Panc1 (cell line): ENCODE measurements around the gene ATP6V1B1. TPM values are rescaled to one million over a fixed set of nuclear protein-coding genes. Genes with fewer than 3 reads are reported as not detected.

Experiments used
- ATAC-seq: fragments of 200-7000 bp; cut with Tn5 transposase; 2 replicates; pipeline ENCODE4 v1.9.1; 2020; ENCODE audit warnings: mild to moderate bottlenecking, moderate library complexity
- BruUV-seq: library from RNA; stranded (reverse); fragments of 400-500 nt; replicated peaks from 2 replicates; lab custom pipeline; 2021; lab: Mats Ljungman, UMichigan
- CTCF ChIA-PET: fragments of 300-600 bp; sonication (Branson Sonifier 250); formaldehyde crosslinking; loops from one replicate; lab custom pipeline; 2022; ENCODE audit warnings: antibody characterized with exemption; lab: Charles Lee
- POLR2A ChIA-PET: fragments of 300-600 bp; sonication (Branson Sonifier 250); formaldehyde crosslinking; loops from one replicate; lab custom pipeline; 2022; ENCODE audit warnings: antibody characterized with exemption; lab: Charles Lee
- DNase-seq: peaks from one replicate; pipeline ENCODE4 v3.0.0-alpha.2; 2010; ENCODE audit warnings: low read depth, low spot score
- H3K27ac ChIP-seq: 2 replicates; pipeline ENCODE4 v1.5.1; 2011; ENCODE audit warnings: mild to moderate bottlenecking, low read length, inconsistent platforms
- H3K27me3 ChIP-seq: fragments of 200-500 bp; sonication (Bioruptor generic); 2 replicates; pipeline ENCODE4 v1.6.0; 2014; ENCODE audit warnings: low read length, inconsistent platforms; ENCODE audit not compliant: control insufficient read depth, insufficient read depth
- H3K36me3 ChIP-seq: fragments of 200-500 bp; sonication (Bioruptor generic); 2 replicates; pipeline ENCODE4 v1.5.1; 2014; ENCODE audit warnings: inconsistent platforms, mild to moderate bottlenecking, low read length, moderate library complexity; ENCODE audit not compliant: control insufficient read depth, insufficient read depth
- H3K4me1 ChIP-seq: 2 replicates; pipeline ENCODE4 v1.5.1; 2011; ENCODE audit warnings: inconsistent platforms, mild to moderate bottlenecking, low read length, moderate library complexity; ENCODE audit not compliant: control insufficient read depth, insufficient read depth
- H3K4me3 ChIP-seq, 2 experiments: 2 replicates each; pipeline ENCODE4 v1.5.1; 2011 to 2012; ENCODE audit warnings: low read depth in 2 of 2, low read length in 2 of 2, mild to moderate bottlenecking in 2 of 2, inconsistent platforms in 1 of 2, moderate library complexity in 1 of 2
- H3K9me3 ChIP-seq: fragments of 200-500 bp; sonication (Bioruptor generic); 2 replicates; pipeline ENCODE4 v1.5.1; 2014; ENCODE audit warnings: low read depth, mild to moderate bottlenecking, inconsistent platforms, low read length, moderate library complexity; ENCODE audit not compliant: control insufficient read depth, insufficient read depth
- POLR2AphosphoS5 ChIP-seq: IDR thresholded peaks from 2 replicates; pipeline ENCODE4 v1.6.1; 2012; ENCODE audit warnings: mild to moderate bottlenecking, low read depth, low read length, moderate library complexity
- REST ChIP-seq, 2 experiments: IDR thresholded peaks; 2 replicates each; pipeline ENCODE4 v1.6.1; 2011 to 2012; ENCODE audit warnings: low read depth in 2 of 2, control low read depth in 1 of 2, low read length in 1 of 2, mild to moderate bottlenecking in 1 of 2, moderate library complexity in 1 of 2; ENCODE audit not compliant: insufficient read depth in 1 of 2
- SIN3A ChIP-seq: IDR thresholded peaks from 2 replicates; pipeline ENCODE4 v1.6.1; 2012; ENCODE audit warnings: low read depth, mild to moderate bottlenecking, low read length, moderate library complexity, borderline replicate concordance; ENCODE audit not compliant: insufficient read depth
- TCF7L2 ChIP-seq: IDR thresholded peaks from 2 replicates; pipeline ENCODE4 v1.6.1; 2011; ENCODE audit warnings: mild to moderate bottlenecking, low read depth, low read length, inconsistent platforms
- in situ Hi-C: cut with HindIII; loops from 2 replicates; pipeline ENCODE4 v1.10.0; 2016; ENCODE audit warnings: low sequenced_read_pairs, low pct_unique_long_range_greater_than_20kb
- intact Hi-C: fragments of 100-400 bp; cut with micrococcal nuclease; formaldehyde crosslinking; loops from one replicate; pipeline ENCODE4 v1.10.0; 2022; ENCODE audit not compliant: unreplicated experiment
- total RNA-seq: library from RNA; stranded (reverse); gene quantifications from one replicate; pipeline ENCODE4 v1.2.1, GENCODE V29; 2021; ENCODE audit not compliant: unreplicated experiment
- TF ChIP-seq, protein P1 (sequence below): fragments of 450-650 bp; IDR thresholded peaks from 2 replicates; pipeline ENCODE4 v1.5.1; 2017; ENCODE audit warnings: mild to moderate bottlenecking

The ATP6V1B1 gene
- total RNA-seq, 1 experiment from 2014 or later, result 0.18 TPM

GRCh38 chr2:70962211-70962884 is 26.6 kb downstream of the ATP6V1B1 start:
- H3K36me3 ChIP-seq, result no peaks in the 10 kb centered on the region
- no peaks in the 10 kb centered on the region for H3K9me3 ChIP-seq
- no peak overlapping the region for H3K4me3 ChIP-seq
- ChIA-PET POLR2A (no interaction called here), CTCF (no interaction called here)
- BruUV-seq, result no TSS peak
- DNase-seq (no peak), ATAC-seq (no peak; the same call in 1 of the 2 replicates)
- TF ChIP-seq, protein P1, sequence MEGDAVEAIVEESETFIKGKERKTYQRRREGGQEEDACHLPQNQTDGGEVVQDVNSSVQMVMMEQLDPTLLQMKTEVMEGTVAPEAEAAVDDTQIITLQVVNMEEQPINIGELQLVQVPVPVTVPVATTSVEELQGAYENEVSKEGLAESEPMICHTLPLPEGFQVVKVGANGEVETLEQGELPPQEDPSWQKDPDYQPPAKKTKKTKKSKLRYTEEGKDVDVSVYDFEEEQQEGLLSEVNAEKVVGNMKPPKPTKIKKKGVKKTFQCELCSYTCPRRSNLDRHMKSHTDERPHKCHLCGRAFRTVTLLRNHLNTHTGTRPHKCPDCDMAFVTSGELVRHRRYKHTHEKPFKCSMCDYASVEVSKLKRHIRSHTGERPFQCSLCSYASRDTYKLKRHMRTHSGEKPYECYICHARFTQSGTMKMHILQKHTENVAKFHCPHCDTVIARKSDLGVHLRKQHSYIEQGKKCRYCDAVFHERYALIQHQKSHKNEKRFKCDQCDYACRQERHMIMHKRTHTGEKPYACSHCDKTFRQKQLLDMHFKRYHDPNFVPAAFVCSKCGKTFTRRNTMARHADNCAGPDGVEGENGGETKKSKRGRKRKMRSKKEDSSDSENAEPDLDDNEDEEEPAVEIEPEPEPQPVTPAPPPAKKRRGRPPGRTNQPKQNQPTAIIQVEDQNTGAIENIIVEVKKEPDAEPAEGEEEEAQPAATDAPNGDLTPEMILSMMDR, result no peak
- TF ChIP-seq REST (IDR thresholded peaks at IDR 0.05; ENCODE audit: insufficient read depth in 1 of 2, low read depth in 2 of 2, low read length in 1 of 2), result peak in 1 of 2 experiments; percentile 32; a peak in 1 of 4 replicates
- intact Hi-C loops, result no loop called here
- no peaks in the 10 kb centered on the region; the same call in 1 of the 2 replicates for H3K27me3 ChIP-seq
- in situ Hi-C loops, result no loop called here
- no peak overlapping the region for H3K27ac ChIP-seq
- no peaks in the 10 kb centered on the region for H3K4me1 ChIP-seq

GRCh38 chr2:70962885-70963878 is 27.5 kb downstream of the ATP6V1B1 start:
- no peaks in the 10 kb centered on the region for H3K36me3 ChIP-seq
- ChIA-PET POLR2A (no interaction called here), CTCF (interaction anchor here (0.8 kb wide), 1 partner anchor 10 kb away, joined by 3 read pairs; no protein-coding TSS in a partner anchor)
- in situ Hi-C loops (no loop called here), intact Hi-C loops (no loop called here)
- ATAC-seq (no peak), DNase-seq (no peak)
- H3K27me3 ChIP-seq, result no peaks in the 10 kb centered on the region; the same call in 1 of the 2 replicates
- H3K4me3 ChIP-seq, result no peak overlapping the region
- TF ChIP-seq SIN3A (no peak), REST (IDR thresholded peaks at IDR 0.05; ENCODE audit: insufficient read depth in 1 of 2, low read depth in 2 of 2, low read length in 1 of 2) (no peak), POLR2AphosphoS5 (no peak), TCF7L2 (no peak)
- TF ChIP-seq, protein P1, result no peak
- H3K4me1 ChIP-seq, result no peaks in the 10 kb centered on the region
- no TSS peak for BruUV-seq
- H3K27ac ChIP-seq, result no peak overlapping the region
- no peaks in the 10 kb centered on the region for H3K9me3 ChIP-seq
